Measurements from ENCODE around the gene NPFF.

NPFF gene

DNA sequence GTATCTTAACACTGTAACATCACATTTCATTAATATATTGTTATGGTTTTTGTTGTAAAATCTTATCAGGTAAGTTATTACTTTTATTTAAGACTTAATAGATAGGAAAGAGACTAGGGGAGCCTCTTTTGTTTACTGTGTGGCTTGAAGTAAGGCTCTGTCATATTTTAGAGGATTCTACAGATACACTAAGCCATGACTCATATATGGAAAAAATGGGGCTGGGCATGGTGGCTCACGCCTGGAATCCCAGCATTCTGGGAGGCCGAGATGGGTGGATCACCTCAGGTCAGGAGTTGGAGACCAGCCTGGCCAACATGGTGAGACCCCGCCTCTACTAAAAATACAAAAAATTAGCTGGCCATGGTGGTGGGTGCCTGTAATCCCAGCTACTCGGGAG, 23.6 kb upstream of the NPFF start:
- TF ChIP-seq, protein P1, sequence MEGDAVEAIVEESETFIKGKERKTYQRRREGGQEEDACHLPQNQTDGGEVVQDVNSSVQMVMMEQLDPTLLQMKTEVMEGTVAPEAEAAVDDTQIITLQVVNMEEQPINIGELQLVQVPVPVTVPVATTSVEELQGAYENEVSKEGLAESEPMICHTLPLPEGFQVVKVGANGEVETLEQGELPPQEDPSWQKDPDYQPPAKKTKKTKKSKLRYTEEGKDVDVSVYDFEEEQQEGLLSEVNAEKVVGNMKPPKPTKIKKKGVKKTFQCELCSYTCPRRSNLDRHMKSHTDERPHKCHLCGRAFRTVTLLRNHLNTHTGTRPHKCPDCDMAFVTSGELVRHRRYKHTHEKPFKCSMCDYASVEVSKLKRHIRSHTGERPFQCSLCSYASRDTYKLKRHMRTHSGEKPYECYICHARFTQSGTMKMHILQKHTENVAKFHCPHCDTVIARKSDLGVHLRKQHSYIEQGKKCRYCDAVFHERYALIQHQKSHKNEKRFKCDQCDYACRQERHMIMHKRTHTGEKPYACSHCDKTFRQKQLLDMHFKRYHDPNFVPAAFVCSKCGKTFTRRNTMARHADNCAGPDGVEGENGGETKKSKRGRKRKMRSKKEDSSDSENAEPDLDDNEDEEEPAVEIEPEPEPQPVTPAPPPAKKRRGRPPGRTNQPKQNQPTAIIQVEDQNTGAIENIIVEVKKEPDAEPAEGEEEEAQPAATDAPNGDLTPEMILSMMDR (IDR thresholded peaks at IDR 0.05; ENCODE audit: insufficient read depth, low read depth, low read length, missing control alignments), result no peak
- DNase-seq (ENCODE audit: low read depth), result peak; percentile 74
- no peak overlapping the region for H3K4me3 ChIP-seq (ENCODE audit: low read length)

DNA sequence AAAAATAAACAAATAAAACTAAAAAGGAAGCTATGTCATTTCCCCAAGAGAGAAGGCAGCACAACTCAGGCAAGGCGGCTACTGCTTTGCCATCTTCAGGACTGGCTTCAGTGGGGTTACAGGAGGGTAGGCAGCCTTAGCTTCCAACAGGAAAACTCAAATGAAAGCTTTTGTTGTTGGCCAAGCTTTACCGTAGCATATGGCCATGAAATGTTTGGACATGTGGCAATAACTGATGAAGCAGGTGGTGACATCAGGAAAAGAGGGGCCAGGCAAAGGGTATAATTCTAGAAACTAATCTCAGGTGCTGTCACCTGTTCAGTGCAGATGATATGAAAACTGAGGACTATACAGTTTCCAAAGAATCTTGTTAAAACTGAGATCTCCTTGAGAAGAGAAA, 22.8 kb upstream of the NPFF start:
- no peak for DNase-seq (ENCODE audit: low read depth)
- no peak overlapping the region for H3K4me3 ChIP-seq (ENCODE audit: low read length)
- TF ChIP-seq, protein P1 (IDR thresholded peaks at IDR 0.05; ENCODE audit: insufficient read depth, low read depth, low read length, missing control alignments), result no peak

DNA sequence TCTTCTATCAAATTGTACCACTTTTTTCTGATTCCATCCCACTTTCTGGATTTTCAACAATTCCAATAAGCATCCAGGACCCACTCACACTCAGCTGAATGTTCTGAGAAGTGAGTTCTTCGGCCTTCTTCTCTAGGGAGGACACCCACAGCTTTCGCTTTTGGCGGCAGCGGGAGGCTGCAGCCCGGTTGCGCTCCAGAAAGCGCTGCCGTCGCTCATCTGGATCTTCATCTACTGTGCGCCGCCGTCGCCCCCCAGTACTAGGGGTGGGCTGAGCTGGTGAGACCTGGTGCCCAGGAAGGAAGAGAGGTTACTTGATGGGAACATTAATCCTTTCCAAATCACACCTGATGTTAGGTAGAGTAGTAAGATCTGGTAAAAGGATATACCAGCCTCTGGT, 17.2 kb upstream of the NPFF start:
- TF ChIP-seq, protein P1 (IDR thresholded peaks at IDR 0.05; ENCODE audit: insufficient read depth, low read depth, low read length, missing control alignments), result no peak
- DNase-seq (ENCODE audit: low read depth), result no peak
- H3K4me3 ChIP-seq (ENCODE audit: low read length), result no peak overlapping the region

DNA sequence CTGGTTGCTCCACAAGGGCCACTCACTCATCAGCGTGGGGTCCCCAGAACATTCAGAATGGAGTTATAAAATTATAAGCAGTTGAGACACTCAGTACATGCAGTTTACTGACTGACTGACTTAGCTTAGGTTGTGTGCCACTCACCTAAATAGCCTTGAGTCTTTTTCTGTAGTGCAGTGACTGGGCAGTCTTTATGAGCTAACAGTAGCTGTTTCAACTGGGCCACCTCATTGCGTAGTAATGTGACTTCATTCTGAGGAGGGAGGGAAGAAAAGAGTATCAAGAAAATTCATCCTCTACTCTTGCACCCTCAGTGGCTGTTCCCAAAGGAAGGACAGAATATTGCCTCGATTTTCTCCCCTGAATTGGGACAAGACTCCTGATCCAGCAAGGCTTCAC, 15.8 kb upstream of the NPFF start:
- TF ChIP-seq, protein P1 (IDR thresholded peaks at IDR 0.05; ENCODE audit: insufficient read depth, low read depth, low read length, missing control alignments), result no peak
- DNase-seq (ENCODE audit: low read depth), result no peak

DNA sequence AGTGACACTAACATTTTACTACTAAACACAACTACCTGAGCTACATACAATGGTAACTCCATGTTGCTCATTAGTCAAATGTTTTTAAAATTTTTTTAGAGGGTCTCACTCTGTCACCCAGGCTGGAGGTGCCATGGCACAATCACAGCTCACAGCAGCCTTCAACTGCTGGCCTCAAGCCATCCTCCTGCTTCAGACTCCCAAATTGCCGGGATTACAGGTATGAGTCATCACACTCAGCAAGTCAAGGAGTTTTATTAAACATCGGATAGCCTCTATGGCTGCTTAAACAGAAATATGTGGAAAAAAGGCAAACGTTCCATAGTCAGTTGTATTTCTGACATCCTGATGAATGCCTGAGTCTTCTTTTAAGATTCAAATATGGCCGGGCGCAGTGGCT, 11.1 kb upstream of the NPFF start:
- DNase-seq (ENCODE audit: low read depth), result no peak
- TF ChIP-seq, protein P1 (IDR thresholded peaks at IDR 0.05; ENCODE audit: insufficient read depth, low read depth, low read length, missing control alignments), result no peak
- no peak overlapping the region for H3K4me3 ChIP-seq (ENCODE audit: low read length)

More for the DNA sequence above, 15.8 kb upstream of the NPFF start:
- H3K4me3 ChIP-seq (ENCODE audit: low read length), result no peak overlapping the region

DNA sequence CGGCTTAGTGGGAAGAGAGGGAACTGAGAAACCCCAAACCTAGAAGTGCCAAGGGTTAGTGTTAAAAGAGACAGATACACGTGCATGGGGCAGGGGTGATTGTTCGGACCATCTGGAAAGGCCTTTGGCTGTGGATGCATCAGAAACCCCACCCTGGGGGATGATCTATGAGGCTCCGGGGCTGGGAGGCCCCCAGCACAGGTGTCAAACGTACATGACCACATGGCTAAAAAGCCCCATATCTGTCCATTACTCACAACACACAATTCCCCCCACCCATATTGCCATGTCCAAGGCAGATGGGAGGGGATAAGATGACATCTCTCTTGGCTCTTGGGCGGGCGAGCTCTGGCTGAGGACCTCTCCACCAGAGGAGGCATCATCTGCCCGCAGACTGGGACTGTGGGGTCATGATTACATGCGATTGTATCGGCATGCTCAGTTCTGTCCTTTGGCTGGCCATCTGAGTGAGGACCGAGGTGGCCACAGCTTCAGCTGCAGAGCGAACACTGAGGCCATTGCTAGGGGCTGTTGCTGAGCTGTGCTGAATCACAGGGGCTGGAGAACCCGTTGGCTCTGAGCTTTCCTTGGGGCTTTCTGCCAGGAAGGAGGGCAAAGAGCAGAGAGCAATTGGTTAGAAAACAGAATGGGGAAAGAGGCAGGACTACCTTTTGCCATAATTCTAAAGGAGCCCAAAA, 9.6 kb upstream of the NPFF start:
- TF ChIP-seq, protein P1 (IDR thresholded peaks at IDR 0.05; ENCODE audit: insufficient read depth, low read depth, low read length, missing control alignments), result no peak
- DNase-seq (ENCODE audit: low read depth), result no peak
- no peak overlapping the region for H3K4me3 ChIP-seq (ENCODE audit: low read length)

DNA sequence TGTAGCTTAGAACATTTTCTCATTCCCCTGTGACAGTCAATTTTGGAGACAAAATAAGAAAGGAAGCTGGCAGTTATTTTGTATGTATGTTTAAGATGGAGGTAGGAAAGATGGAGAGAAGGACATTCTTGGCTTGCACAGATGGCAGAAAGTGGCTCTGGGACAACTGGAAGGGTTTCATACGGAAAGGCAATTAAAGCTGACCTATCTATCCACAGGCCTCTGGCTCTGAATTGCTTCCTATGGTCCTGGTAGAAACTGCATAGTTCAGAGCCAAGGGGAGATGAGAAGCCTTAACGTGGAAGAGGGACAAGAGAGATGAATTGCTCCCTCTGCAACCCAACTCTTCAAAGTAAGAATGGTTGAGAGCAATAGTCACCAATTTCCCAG, 8.0 kb upstream of the NPFF start:
- no peak overlapping the region for H3K4me3 ChIP-seq (ENCODE audit: low read length)
- DNase-seq (ENCODE audit: low read depth), result no peak
- TF ChIP-seq, protein P1 (IDR thresholded peaks at IDR 0.05; ENCODE audit: insufficient read depth, low read depth, low read length, missing control alignments), result no peak

Measured in epithelial cell of esophagus (primary cell).